Skeletal muscle cell (primary cell): ENCODE results near the gene GRAMD2B.
A peak's percentile ranks its signal among the peaks of the same experiment; 100 is the strongest.

Experiments
- DNase-seq: peaks from one replicate; pipeline ENCODE4 v3.0.0-alpha.2; 2010; ENCODE audit warnings: low read depth
- H3K4me3 ChIP-seq: 2 replicates; pipeline ENCODE4 v1.5.1; 2011; ENCODE audit warnings: low read depth, mild to moderate bottlenecking, control low read depth, low read length, moderate library complexity

Gene GRAMD2B

DNA sequence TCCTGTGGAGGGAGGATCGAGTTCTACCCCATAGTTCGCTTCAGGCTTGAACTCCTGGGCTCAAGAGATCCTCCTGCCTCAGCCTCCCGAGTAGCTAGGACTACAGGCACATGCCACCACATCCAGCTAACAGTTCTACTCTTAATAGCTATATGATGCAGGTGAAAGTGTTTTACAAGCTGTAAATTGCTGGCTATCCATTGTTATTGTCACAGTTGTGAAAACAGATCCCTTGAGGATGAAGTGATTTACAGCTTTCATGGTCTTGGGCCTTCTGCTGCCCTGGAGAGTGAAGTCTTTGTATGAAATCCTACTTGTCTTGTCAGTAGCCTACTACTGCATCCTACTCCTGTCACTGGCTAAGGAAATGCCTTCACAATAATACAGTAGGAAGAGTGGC lies 48.0 kb downstream of the GRAMD2B start:
- no peak overlapping the region for H3K4me3 ChIP-seq
- DNase-seq, result no peak

DNA sequence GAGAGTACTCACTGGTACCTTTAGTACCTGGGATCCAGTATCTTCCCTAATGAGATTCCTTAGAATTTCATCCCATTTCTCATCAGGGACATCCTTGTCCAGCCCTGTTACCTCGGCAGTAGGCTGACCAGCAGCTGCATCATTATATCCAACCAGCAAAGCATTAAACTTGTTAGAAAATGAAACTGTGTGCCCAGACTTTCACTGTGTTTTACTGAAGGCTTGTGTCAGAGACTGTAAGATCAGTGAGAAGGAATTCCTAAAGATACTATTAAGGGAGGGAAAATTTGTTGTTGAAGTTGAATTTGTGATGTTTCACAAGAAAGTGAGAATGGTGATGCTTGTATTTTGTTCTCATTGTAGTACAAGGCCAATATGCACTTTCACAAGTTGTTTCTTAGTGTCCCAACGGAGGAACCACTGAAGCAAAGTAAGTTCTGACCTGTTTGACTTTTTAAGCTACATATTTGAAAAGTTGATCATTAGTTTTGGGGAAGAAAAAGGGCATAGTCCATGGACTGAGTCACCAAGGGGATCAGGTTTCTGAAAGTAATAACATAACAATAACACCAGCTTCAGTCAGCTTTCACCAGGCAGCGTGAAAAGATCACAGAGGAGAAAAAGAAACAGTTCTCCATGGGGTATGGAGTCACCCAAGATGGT lies 48.8 kb downstream of the GRAMD2B start:
- peak; percentile 66 for DNase-seq

DNA sequence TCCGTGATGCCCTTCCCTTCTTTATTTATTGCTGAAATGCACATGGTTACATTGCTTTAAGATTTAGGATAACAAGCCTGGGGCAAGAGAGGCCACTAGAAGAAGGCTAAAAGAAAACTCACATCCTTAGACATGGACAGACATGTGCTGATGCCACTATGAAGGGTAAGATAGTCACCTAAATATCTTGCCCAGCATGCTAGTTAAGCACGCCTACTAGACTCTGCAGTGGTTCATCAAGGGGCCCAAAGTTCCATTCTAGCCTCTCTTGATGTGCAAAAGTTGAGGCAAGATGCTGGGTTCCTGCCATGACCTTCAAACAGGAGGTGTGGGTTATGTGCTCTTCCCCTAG lies 49.3 kb downstream of the GRAMD2B start:
- no peak for DNase-seq
- no peak overlapping the region for H3K4me3 ChIP-seq

More for the DNA sequence above, 48.8 kb downstream of the GRAMD2B start:
- H3K4me3 ChIP-seq, result no peak overlapping the region

DNA sequence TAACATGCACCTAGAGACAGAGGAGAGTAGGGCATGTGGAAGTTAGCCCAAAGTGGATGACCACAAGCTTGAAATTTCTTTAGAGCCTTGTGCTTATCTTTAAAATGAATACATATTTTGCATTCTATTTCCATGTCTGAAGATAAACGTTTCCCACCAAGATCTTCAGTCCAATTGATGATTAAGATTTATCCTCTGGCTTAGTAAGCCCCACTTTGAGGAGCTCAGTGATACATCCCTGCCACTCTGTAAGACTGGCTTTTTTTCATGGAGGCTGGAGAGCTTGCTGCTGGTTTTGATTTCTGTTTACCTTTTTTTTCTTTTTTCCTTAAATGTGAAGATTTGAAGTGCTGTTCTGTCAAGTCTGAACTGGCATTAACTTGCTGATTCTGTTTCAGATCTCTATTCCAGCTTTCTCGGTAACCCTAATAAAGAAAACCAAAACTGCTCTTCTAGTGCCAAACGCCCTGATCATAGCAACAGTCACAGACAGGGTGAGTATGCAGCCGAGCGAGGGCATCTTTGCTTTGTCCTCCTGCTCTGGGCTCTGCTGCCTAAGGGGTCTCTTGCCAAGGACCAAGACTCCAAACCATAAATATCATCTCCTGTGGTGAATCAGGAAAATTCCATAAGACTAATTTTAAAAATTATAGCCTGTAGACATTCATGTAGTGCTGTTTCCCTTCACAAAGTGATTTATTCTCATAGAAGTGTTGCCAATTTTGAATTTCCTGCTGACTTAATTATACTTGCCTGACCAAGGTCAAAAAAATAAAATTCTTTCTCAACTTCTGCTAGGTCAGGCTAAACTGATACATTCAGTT lies 54.3 kb downstream of the GRAMD2B start:
- DNase-seq, result no peak
- H3K4me3 ChIP-seq, result no peak overlapping the region

DNA sequence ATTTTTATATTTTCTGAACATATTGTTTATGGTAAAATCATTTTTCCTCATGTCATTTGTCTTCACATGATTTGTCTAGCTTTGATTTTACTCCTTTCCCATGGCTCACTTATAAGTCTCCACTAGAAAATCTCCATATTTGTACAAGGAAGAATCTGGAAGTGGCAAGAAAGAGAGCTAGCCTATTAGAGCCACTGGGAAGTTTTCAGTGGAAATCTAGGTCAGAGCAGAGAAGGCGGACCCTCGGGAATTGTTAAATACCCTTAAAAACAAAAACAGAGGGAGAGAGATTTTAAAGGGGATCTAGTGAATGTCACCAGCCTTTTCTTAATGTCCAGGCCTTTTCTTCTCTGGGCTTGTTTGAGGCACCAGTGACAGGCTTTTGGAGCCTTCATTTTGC lies 56.6 kb downstream of the GRAMD2B start:
- DNase-seq, result no peak
- H3K4me3 ChIP-seq, result no peak overlapping the region

DNA sequence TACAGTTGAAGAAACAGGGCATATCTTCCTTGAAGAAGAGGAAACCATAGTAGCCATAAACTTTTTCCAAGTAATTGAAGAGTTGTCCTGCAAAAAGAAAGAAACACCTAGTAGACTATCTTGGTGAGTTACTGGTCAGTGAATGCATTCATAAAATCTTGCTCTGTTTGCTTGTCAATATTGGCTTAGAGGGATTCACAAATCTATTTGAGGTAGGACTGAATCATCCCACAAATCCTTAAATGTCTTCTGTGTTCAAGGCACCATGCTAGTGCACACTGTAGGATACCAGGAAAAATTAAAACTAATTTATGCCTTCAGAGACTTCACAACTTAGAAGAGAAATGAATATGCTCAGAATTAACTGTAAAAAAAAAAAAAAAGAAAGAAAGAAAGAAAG lies 57.6 kb downstream of the GRAMD2B start:
- DNase-seq, result no peak
- no peak overlapping the region for H3K4me3 ChIP-seq

DNA sequence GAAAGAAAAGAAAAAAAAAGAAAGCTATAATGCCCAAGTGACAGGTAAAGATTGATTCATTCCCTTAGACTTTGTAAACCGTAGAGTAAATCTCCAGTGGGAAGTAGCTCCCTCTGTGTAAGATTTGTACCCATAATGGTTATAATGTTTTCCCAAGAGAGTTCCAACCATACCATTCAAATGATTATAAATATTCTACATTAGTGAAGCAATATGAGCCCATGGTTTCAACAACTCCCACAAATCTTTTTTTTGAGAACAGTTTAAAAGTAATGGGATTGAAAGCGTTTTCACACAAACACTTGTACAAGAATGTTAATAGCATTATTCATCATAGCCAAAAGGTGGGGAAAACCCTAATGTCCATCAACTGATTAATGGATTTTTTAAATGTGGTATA lies 58.0 kb downstream of the GRAMD2B start:
- DNase-seq, result no peak
- H3K4me3 ChIP-seq, result no peak overlapping the region

DNA sequence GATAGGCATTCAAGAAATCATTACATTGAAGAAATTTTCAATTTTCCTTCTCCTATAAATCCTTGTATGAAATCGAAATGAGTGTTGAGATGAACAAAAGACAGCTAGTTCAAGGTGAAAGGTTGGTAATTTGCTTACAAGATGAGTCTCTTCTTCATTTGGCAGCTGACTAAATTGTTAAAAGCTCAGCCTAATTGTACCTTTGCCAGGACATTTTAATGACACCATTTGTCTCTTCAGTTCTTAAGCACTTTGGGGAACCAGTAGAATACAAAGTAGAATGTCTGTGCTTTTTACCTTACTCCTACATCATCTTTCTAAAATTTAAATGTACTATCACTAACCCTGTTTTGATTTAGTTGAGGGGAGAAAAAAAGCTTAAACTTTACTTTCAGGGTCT lies 59.4 kb downstream of the GRAMD2B start:
- no peak overlapping the region for H3K4me3 ChIP-seq
- DNase-seq, result no peak

DNA sequence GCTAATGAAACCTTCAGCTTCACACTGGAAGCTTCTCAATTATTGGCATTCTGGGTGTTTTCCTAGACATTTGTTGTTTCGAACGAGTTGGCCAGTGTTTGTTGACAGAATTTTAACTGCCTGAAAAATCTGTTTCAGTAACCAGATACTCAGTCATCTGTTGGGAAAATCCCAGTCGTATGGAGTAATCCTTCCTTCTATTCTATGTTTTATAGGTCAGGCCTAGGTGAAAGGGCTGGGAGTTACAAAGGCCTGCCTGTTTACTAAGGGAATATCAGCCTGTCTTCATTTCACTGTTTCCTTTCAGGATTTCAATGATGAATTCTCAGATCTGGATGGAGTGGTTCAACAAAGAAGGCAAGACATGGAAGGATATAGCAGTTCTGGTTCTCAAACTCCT lies 59.9 kb downstream of the GRAMD2B start:
- H3K4me3 ChIP-seq, result no peak overlapping the region
- DNase-seq, result no peak

DNA sequence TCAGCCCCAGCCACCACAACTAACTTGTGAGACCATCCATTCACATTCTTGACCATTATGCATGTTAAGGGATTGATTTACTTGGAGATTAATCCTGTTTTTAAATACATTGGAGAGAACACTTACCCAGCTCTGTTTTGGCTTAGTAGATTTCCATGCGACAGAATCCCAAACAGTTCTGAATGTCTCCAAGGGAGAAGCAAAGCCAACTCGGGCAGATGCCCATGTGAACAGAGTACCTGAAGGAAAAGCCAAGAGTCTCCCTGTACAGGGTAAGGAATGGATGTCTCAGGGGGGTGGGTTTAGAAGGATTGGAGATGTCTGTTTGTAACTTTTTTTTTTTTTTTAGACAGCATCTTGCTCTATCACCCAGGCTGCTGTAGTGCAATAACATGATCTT lies 61.0 kb downstream of the GRAMD2B start:
- DNase-seq, result no peak
- H3K4me3 ChIP-seq, result no peak overlapping the region

DNA sequence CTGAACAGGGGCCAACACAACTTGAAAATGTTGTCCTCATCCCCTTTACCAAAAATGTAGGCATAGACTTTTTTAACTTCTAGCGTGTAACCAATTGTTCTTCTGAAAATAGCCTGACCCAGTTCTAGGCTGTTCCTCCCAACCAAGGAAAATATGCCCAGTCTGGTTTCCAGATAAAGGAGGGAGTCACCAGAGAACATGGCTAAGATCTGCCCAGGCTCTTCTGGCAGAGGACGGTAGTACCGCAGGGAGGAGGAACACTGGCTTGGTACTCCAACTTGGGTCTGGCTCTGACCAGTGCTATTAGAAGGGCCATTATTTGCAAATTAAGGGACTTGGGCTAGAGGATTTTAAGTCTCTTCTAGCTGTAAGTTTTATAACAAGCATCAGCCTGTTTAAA lies 63.1 kb downstream of the GRAMD2B start:
- H3K4me3 ChIP-seq, result no peak overlapping the region
- DNase-seq, result no peak

DNA sequence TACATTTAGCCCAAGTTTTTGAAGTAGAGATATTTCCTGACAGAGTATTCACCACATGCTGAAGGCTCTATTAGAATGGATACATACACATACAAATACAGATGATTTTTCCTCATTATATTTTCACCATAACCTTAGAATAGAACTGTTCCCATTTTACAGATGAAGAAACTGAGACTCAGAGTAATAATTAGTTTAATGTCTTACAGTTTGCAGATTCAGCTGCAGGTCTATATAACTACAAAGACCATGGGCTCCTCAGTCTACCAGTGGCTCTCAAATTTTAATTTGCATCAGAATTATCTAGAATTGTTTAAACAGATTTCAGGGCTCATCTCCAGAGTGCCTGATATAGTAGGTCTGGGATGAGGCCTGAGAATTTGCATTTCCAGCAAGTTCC lies 64.4 kb downstream of the GRAMD2B start:
- no peak for DNase-seq
- H3K4me3 ChIP-seq, result no peak overlapping the region

DNA sequence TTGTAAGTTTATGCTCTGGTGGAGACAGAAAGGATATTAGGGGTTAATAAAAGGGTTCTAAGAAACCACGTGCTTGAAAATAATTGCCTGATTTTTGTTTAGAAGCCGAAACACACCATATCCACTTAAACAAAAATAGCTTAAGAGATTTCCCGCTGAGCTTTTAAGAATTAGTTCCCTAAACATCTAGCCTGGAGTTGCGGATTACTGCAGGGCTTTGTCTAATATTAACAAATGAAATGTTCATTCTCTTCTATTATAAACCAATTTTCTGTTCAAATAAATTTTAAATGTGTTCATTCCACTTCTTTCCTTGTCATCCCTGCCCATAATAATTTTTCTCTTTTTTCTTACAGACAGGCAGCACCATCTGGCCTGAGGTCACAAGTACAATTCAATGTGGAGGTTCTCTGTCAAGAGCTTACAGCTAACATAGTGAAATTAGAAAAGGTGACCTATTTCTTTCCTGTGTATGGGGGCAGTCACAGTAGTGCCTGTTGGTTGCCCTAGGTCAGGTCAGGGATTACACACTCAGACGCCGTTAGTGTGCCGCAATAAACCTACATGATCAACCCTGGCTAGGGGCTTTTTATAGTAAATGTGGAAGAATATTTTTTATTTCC lies 65.3 kb downstream of the GRAMD2B start:
- no peak for DNase-seq
- H3K4me3 ChIP-seq, result no peak overlapping the region

DNA sequence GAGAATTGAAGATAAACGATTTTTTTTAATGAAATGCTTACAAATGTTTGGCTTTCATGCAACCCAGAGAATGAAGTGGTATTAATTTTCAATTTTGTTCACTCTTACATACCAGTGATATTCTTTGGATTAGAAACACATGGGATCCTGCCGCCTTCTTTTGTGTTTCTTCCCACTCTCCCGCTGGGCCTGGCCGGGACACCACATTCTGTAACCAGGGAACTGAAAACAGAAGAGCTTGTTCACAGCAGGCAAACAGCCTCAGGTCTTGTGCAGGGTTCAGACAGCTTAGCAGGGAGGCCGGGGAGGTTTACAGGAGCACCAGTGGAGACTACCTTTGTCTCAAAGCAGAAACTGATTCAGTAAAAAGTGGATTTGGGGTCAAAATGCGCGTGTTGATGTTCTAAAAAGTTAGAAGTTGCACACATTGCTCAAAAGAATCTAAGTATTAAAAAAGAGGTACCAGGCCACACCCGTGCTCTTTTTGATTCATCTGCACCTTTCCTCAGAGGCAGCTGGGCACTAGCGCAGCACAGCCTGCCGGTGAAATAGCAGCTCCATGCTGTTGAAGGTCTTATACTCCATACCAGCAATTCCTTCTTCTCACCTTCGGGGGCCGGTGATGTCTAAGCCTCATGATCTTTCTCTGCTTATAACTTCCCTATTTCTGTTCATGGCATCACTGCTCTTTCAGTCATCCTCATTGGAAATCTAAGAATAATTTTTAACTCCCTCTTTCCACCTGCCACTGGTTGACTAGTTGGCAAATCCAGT lies 67.1 kb downstream of the GRAMD2B start:
- no peak for DNase-seq
- no peak overlapping the region for H3K4me3 ChIP-seq

DNA sequence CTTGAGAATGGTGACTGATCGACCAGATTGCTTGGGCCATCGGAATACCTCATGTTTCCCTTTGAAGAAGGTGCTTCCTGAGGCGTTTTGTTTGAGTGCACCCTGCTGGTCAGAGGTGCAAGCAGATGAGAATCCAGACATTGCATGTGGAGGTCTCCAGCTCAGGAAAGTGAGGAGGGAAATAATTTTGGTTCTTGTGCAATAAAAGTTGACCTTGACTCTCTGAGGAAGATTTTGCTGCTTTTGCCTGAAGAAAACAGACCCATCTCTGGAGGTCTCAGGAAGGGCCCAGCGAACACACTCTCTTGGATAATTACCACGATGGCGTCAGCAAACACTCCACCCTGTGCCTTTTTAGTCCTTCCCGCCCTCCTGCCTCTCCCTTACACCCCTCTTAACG lies 69.7 kb downstream of the GRAMD2B start:
- no peak overlapping the region for H3K4me3 ChIP-seq
- no peak for DNase-seq

DNA sequence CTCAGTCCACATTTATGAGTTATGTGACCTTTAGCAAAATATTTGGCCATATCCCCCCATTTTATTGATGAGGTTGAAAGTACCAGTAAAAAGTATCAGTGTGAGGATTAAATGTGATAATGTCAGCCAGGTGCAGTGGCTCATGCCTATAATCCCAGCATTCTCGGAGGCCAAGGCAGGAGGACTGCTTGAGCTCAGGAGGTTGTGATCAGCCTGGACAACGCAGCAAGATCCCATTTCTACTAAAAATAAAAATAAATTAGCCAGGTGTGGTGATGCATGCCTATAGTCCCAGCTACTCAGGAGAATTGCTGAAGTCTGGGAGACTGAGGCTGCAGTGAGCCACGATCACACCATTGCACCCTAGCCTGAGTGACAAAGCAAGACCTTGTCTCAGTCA lies 71.2 kb downstream of the GRAMD2B start:
- H3K4me3 ChIP-seq, result no peak overlapping the region
- DNase-seq, result no peak

DNA sequence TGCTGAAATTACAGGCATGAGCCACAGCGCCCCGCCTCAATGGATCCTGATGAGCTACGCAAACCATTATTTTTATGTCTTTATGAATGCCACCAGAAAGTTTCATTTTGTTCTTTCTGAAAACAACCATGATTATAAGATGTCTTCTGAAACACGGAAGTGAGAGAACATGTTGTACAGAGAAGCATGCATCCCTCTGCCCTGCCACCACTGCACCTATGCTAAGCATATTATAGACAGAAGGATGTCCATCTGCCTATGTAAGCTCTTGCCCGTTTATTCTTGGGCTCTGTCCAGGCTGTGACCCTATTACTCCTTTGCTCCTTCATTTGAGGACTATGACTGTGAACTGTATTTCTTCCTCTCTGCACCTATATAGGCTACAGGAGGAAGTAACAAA lies 74.3 kb downstream of the GRAMD2B start:
- no peak overlapping the region for H3K4me3 ChIP-seq
- no peak for DNase-seq

DNA sequence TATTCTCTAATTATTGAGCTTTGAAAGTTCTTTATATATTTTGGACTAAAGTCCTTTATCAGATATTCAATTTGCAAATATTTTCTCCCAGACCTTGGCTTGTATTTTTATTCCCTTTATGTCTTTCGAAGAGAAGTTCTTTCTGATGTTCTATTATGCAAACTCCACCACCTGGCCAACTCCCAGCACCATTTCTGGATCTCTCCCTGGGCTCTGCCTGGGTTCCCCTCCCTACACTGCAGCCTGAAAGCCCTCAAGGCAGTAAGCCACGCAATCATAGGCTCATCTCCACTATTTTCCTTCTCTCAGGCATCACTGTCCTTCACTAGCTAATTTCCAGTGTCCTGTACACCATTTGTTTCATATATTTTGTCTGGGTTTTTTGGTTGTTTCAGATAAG lies 76.1 kb downstream of the GRAMD2B start:
- no peak overlapping the region for H3K4me3 ChIP-seq

DNA sequence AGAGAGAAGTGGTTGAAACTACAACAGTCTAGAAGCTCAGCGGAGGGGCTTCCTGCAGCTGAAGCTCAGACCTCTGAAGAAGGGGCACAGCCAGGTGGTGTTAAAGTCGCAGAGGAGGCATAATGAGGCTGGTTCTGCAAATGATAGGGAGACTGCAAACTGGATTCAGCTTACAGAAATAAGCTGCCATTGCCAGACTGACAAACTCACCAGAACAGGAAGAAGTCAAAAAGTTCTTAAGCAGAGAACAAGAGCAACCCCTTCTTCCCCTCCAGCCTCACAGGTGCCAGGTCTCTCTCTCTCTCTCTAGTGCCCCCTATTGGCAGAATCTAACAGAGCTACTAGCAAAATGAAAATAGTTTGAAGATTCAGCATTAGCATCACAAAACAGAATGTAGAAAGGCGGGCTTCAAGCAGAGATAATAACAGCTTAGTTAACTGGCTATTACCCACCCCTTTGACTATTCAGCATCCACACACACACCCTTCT lies 76.7 kb downstream of the GRAMD2B start:
- no peak for DNase-seq
- no peak overlapping the region for H3K4me3 ChIP-seq

More for the DNA sequence above, 76.1 kb downstream of the GRAMD2B start:
- DNase-seq, result no peak

DNA sequence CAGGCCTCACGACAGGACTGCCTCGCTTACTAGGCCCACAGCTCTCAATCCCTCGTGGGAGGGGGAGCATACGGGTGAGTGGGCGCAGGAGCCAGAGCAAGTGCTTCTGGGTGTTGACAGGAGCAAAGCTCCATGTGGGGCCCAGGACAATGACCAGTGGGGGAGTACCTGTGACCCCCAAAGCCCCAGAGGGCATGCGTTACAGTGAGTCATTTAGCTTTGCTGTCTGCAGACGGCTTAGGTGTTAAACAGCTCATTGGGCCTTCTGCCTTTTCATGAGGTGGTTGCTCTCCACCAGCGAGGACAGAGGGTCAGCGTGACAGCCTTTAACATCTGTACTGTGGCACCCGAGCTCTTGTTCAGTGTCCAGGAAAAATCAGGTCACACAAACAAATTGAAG lies 78.2 kb downstream of the GRAMD2B start:
- DNase-seq, result no peak
- H3K4me3 ChIP-seq, result no peak overlapping the region
